ENCODE data around the gene KCNC4.

GRCh38 chr1:110250749-110251148, 40.6 kb downstream of the KCNC4 start:
- TF ChIP-seq, protein P1, sequence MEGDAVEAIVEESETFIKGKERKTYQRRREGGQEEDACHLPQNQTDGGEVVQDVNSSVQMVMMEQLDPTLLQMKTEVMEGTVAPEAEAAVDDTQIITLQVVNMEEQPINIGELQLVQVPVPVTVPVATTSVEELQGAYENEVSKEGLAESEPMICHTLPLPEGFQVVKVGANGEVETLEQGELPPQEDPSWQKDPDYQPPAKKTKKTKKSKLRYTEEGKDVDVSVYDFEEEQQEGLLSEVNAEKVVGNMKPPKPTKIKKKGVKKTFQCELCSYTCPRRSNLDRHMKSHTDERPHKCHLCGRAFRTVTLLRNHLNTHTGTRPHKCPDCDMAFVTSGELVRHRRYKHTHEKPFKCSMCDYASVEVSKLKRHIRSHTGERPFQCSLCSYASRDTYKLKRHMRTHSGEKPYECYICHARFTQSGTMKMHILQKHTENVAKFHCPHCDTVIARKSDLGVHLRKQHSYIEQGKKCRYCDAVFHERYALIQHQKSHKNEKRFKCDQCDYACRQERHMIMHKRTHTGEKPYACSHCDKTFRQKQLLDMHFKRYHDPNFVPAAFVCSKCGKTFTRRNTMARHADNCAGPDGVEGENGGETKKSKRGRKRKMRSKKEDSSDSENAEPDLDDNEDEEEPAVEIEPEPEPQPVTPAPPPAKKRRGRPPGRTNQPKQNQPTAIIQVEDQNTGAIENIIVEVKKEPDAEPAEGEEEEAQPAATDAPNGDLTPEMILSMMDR (IDR thresholded peaks at IDR 0.05; ENCODE audit: poor library complexity, severe bottlenecking), result no peak
- no peak for TF ChIP-seq EZH2 (IDR thresholded peaks at IDR 0.05; ENCODE audit: borderline replicate concordance, insufficient read depth, low read length, poor library complexity, severe bottlenecking)
- no peak for TF ChIP-seq RAD21 (conservative IDR thresholded peaks at IDR 0.05)
- no peak for TF ChIP-seq EP300 (conservative IDR thresholded peaks at IDR 0.05; ENCODE audit: poor library complexity, severe bottlenecking)
- TF ChIP-seq, protein P2, sequence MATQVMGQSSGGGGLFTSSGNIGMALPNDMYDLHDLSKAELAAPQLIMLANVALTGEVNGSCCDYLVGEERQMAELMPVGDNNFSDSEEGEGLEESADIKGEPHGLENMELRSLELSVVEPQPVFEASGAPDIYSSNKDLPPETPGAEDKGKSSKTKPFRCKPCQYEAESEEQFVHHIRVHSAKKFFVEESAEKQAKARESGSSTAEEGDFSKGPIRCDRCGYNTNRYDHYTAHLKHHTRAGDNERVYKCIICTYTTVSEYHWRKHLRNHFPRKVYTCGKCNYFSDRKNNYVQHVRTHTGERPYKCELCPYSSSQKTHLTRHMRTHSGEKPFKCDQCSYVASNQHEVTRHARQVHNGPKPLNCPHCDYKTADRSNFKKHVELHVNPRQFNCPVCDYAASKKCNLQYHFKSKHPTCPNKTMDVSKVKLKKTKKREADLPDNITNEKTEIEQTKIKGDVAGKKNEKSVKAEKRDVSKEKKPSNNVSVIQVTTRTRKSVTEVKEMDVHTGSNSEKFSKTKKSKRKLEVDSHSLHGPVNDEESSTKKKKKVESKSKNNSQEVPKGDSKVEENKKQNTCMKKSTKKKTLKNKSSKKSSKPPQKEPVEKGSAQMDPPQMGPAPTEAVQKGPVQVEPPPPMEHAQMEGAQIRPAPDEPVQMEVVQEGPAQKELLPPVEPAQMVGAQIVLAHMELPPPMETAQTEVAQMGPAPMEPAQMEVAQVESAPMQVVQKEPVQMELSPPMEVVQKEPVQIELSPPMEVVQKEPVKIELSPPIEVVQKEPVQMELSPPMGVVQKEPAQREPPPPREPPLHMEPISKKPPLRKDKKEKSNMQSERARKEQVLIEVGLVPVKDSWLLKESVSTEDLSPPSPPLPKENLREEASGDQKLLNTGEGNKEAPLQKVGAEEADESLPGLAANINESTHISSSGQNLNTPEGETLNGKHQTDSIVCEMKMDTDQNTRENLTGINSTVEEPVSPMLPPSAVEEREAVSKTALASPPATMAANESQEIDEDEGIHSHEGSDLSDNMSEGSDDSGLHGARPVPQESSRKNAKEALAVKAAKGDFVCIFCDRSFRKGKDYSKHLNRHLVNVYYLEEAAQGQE (IDR thresholded peaks at IDR 0.05; ENCODE audit: borderline replicate concordance), result no peak
- no peak for TF ChIP-seq SMC3 (conservative IDR thresholded peaks at IDR 0.05; ENCODE audit: poor library complexity)
- no peak for TF ChIP-seq POLR2AphosphoS5 (IDR thresholded peaks at IDR 0.05)
- no peak for TF ChIP-seq TAF1 (IDR thresholded peaks at IDR 0.05; ENCODE audit: low read depth)
